ENCODE results near the gene SYNPO2L. TPM values are rescaled to one million over a fixed set of nuclear protein-coding genes. Genes with fewer than 3 reads are reported as not detected.
A peak's percentile ranks its signal among the peaks of the same experiment; 100 is the strongest.
"Not testable (repeated sequence)": the region's sequence is repeated elsewhere in the genome, so short reads cannot be mapped to it uniquely, and the experiment has no call there.

The SYNPO2L gene
- total RNA-seq, 4 donors from 2014 or later, result 0.15 to 0.16 TPM; not detected in 2

DNA sequence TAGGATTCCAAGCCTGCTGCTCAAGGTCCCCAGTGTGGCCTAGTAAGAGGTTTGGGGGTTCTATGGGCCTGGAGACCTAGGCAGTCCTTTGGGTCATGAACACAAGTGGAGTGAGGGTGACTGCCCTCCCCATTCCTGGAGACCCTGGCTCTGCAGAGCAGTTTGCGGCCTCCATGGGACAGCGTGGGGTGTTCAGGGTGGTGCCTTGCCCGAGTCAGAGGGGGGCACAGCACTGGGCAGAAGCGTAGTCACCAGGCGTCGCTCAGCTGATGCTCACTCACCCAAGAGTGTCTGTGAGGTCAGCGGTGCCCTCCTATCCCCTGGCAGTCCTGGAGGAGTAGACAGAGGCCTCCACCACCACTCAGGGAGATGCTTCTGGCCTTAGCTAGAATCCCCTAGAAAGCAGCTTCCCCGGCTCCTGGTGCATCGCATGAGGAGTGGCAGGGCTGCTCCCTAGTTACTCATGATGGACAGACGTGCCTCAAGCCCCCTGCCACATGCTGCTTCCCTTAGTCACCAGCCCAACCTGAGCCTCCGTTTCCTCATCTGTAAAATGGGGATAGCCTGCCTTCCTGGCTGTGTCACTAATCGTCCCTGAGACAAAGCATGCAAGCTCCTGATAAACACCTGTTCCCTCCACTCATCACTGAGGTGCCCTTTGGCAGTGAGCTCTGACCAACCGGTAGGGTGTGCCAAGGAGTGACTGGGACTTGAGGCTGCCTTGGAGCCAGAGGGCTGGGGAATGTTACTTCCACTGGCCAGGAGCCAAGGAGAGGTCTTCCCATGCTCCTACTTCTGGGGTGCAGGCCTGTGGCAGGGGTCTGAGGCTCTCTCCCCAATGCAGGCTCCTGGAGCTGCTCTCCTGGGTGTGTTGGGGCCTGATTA is 8.6 kb upstream of the SYNPO2L start:
- H3K36me3 ChIP-seq, H3K9me3 ChIP-seq, H3K27me3 ChIP-seq, H3K4me1 ChIP-seq, H3K4me3 ChIP-seq, ATAC-seq, H3K27ac ChIP-seq: not testable (repeated sequence)
- WGBS, 2 donors (ENCODE audit: low coverage in 1 of 2), result 100% methylated on average over 1 of the region's 13 CpGs; no CpG with 5 or more reads in 1 of the 2 donors

DNA sequence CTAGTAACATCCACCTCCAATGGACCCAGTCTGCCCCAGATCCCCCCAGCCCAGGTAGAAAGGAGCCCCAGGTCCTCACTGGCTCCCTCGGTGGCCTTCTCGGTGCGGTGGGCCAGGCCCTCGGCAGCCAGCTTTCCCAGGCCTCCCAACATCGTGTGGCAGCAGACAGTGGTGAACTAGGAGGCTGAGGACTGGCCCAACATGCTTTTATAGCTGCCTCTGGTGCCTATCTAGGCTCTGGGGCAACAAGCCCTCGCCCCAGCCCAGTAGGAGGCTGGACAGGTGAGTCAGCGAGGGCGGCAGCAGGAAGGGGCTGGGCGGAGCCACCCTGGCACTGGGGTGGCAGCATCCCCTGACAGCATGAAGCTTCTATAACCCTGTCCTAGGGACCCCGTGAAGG is 7.8 kb upstream of the SYNPO2L start:
- WGBS, 2 donors (ENCODE audit: low coverage in 1 of 2), result no CpG with 5 or more reads among the region's 10 CpGs
- H3K9me3 ChIP-seq, H3K27ac ChIP-seq, H3K4me3 ChIP-seq, ATAC-seq, H3K27me3 ChIP-seq, H3K36me3 ChIP-seq, H3K4me1 ChIP-seq: not testable (repeated sequence)

DNA sequence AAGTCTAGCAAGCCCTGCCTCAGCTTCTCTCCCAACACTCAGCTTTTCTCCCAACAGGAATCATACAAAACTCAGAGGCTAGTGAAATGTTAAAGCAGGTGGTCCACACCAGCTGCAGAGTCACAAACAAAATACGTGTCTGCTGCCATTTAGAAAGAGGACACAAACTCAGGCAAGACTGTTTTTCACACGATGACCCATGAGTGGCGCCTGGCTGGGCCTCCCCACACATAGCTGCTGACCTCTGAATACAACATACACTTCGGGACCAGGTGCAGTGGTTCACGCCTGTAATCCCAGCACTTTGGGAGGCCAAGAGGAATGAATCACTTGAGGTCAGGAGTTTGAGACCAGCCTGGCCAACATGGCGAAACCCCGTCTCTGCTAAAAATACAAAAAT is 6.9 kb upstream of the SYNPO2L start:
- H3K4me1 ChIP-seq, H3K4me3 ChIP-seq, ATAC-seq, H3K9me3 ChIP-seq, H3K27me3 ChIP-seq, H3K36me3 ChIP-seq, H3K27ac ChIP-seq: not testable (repeated sequence)
- WGBS, 2 donors (ENCODE audit: low coverage in 1 of 2), result 73 to 74% methylated on average over 5 of the region's 7 CpGs

DNA sequence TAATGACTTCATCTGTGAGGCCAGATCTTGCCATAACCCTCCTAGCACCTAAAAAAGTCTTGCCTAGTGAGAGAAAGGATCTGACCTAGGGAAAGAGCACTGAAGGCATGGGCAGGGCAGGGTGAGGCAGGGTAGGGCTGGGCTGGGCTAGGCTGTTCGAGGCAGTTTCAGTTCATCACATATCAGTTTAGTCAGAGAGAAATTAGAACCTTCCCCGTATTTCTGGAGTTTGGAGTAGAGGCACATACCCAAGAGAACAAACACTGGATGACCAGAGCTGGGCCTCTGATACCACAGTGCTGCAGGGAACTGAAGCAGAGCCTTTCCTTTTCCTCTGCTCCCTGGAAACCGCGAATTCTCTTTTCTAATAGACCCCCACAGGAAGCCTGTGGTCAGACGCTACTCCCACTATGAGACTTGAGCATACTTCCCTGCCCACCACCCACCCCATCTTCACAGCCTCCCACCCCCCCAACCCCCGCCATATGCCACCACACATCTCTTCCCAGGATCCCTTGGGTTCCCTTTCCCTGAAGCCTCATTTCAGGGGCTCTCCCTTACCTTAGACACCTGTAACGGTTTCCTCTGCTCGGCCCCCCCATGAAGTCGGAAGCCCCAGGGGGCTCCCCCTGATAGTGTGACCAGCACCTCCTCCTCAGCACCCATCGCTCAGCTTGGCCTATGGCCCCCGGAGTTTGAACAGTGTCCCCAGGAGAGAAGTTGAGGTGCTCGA is 406 bp downstream of the SYNPO2L start:
- no peaks in the 10 kb centered on the region for H3K36me3 ChIP-seq
- no peaks in the 10 kb centered on the region for H3K9me3 ChIP-seq
- H3K27me3 ChIP-seq, result no peaks in the 10 kb centered on the region
- TF ChIP-seq, protein P1, sequence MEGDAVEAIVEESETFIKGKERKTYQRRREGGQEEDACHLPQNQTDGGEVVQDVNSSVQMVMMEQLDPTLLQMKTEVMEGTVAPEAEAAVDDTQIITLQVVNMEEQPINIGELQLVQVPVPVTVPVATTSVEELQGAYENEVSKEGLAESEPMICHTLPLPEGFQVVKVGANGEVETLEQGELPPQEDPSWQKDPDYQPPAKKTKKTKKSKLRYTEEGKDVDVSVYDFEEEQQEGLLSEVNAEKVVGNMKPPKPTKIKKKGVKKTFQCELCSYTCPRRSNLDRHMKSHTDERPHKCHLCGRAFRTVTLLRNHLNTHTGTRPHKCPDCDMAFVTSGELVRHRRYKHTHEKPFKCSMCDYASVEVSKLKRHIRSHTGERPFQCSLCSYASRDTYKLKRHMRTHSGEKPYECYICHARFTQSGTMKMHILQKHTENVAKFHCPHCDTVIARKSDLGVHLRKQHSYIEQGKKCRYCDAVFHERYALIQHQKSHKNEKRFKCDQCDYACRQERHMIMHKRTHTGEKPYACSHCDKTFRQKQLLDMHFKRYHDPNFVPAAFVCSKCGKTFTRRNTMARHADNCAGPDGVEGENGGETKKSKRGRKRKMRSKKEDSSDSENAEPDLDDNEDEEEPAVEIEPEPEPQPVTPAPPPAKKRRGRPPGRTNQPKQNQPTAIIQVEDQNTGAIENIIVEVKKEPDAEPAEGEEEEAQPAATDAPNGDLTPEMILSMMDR (IDR thresholded peaks at IDR 0.05), result no peak
- TF ChIP-seq POLR2AphosphoS5 (IDR thresholded peaks at IDR 0.05) (no peak), EP300 (IDR thresholded peaks at IDR 0.05) (no peak), POLR2A (IDR thresholded peaks at IDR 0.05) (no peak)
- WGBS, 2 donors (ENCODE audit: low coverage in 1 of 2), result 50 to 73% methylated on average over 4 of the region's 12 CpGs
- no peak for ATAC-seq
- H3K4me1 ChIP-seq, result peaks cover 0 to 27% (median 6%) of the 10 kb centered on the region in 3 donors
- peak overlapping the region in 3 of 4 donors; percentile 65 to 74 (median 66) for H3K27ac ChIP-seq
- H3K4me3 ChIP-seq, result no peak overlapping the region

DNA sequence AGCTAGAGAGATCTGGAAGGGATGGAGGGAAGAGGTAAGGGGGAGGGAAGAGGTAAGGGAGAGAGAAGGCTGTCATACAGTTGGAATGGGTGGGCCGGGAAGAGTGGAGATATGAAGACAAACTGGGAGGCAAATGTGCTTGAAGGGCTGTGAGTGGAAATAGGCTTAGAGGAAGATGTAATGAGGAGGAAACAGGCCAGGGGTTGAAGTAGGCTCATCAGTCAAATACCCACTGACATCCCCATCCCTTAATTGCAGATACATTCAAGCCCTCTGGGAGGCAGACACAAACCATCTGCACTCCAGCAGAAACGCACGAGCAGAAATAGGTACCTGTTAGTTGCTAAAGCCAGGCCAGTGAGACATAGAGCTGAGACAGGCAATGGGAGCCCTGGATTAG is 2.1 kb downstream of the SYNPO2L start:
- TF ChIP-seq POLR2AphosphoS5 (IDR thresholded peaks at IDR 0.05) (no peak), POLR2A (IDR thresholded peaks at IDR 0.05) (no peak)
- WGBS, 2 donors (ENCODE audit: low coverage in 1 of 2), result 55% methylated on average over 3 of the region's 3 CpGs; no CpG with 5 or more reads in 1 of the 2 donors
- no peaks in the 10 kb centered on the region for H3K27me3 ChIP-seq
- H3K27ac ChIP-seq, result no peak overlapping the region
- no peak for ATAC-seq
- H3K4me1 ChIP-seq, result peaks cover 0 to 30% (median 6%) of the 10 kb centered on the region in 3 donors
- no peaks in the 10 kb centered on the region for H3K9me3 ChIP-seq
- H3K36me3 ChIP-seq, result no peaks in the 10 kb centered on the region
- no peak overlapping the region for H3K4me3 ChIP-seq

DNA sequence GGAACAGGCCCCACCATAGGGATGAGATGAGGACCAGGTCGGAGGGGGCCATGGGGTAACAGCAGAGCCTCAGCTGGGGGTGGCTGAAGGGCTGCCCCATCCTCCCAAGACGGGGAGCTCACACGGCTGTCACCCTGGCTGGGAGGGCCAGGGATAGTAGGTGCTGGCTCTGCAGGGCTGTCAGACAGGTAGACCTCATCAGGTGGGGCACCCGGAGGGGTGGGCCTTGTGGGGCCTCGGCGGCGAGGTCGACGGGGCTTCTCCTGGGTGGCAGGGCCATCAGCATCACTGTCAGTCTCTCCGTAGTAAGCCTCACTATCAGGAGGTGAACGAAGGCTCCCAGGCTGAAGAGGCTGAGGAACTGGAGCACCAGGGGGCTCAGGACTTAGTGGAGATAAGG is 2.6 kb downstream of the SYNPO2L start:
- 100% methylated on average over 2 of the region's 11 CpGs; no CpG with 5 or more reads in 1 of the 2 donors for WGBS, 2 donors (ENCODE audit: low coverage in 1 of 2)
- TF ChIP-seq, protein P1 (IDR thresholded peaks at IDR 0.05), result no peak
- TF ChIP-seq EP300 (IDR thresholded peaks at IDR 0.05) (no peak), POLR2A (IDR thresholded peaks at IDR 0.05) (no peak), POLR2AphosphoS5 (IDR thresholded peaks at IDR 0.05) (no peak)
- H3K27ac ChIP-seq, result no peak overlapping the region

More for the DNA sequence above, 2.6 kb downstream of the SYNPO2L start:
- H3K4me1 ChIP-seq, result peaks cover 0 to 36% (median 10%) of the 10 kb centered on the region in 3 donors
- no peak overlapping the region for H3K4me3 ChIP-seq
- no peaks in the 10 kb centered on the region for H3K27me3 ChIP-seq
- ATAC-seq, result no peak
- no peaks in the 10 kb centered on the region for H3K9me3 ChIP-seq
- no peaks in the 10 kb centered on the region for H3K36me3 ChIP-seq

Measured in gastroesophageal sphincter (tissue), 4 donors.